ENCODE results near the gene DZIP1.
A peak's percentile ranks its signal among the peaks of the same experiment; 100 is the strongest.

Gene DZIP1

GRCh38 chr13:95564091-95564490 lies 80.4 kb downstream of the DZIP1 start:
- intact Hi-C loops (cut with DNase I): no loop called here
- DNase-seq: no peak

- no peak for DNase-seq
- intact Hi-C loops (cut with DNase I): no loop called here
Observed at GRCh38 chr13:95560387-95560786, 84.1 kb downstream of the DZIP1 start.

GRCh38 chr13:95559100-95559499 lies 85.4 kb downstream of the DZIP1 start:
- no peak for DNase-seq
- intact Hi-C loops (cut with DNase I): no loop called here

GRCh38 chr13:95557013-95557412 lies 87.5 kb downstream of the DZIP1 start:
- DNase-seq: no peak
- intact Hi-C loops (cut with DNase I): no loop called here

- intact Hi-C loops (cut with DNase I): no loop called here
- no peak for DNase-seq
Observed at GRCh38 chr13:95553581-95554385, 90.7 kb downstream of the DZIP1 start.

- peak in 17 of 42 donors; percentile 6 to 58 (median 34) for DNase-seq
- intact Hi-C loops (cut with DNase I): no loop called here
Observed at GRCh38 chr13:95552539-95553441, 91.7 kb downstream of the DZIP1 start, which contains the start of gene CLDN10. Gene CLDN10 (plus strand): TSS chr13:95552720. CDS start chr13:95552754, 34 bp downstream.

GRCh38 chr13:95552208-95552538 lies 92.3 kb downstream of the DZIP1 start:
- intact Hi-C loops (cut with DNase I): no loop called here
- DNase-seq: no peak

- DNase-seq: no peak
- intact Hi-C loops (cut with DNase I): loop anchor here (10.0 kb wide), 1 partner anchor 287 kb away; no protein-coding TSS in a partner anchor
Observed at GRCh38 chr13:95547531-95548167, 96.9 kb downstream of the DZIP1 start.

- intact Hi-C loops (cut with DNase I): loop anchor here (10.0 kb wide), 1 partner anchor 288 kb away; no protein-coding TSS in a partner anchor
- DNase-seq: no peak
Observed at GRCh38 chr13:95546919-95547318, 97.6 kb downstream of the DZIP1 start.

- DNase-seq: no peak
- intact Hi-C loops (cut with DNase I): loop anchor here (10.0 kb wide), 1 partner anchor 291 kb away; no protein-coding TSS in a partner anchor
Observed at GRCh38 chr13:95544293-95544692, 100.2 kb downstream of the DZIP1 start.

- DNase-seq: no peak
Observed at GRCh38 chr13:95541911-95542474, 102.5 kb downstream of the DZIP1 start.

GRCh38 chr13:95541308-95541707 lies 103.2 kb downstream of the DZIP1 start:
- no peak for DNase-seq
- intact Hi-C loops (cut with DNase I): loop anchor here (10.0 kb wide), 1 partner anchor 293 kb away; no protein-coding TSS in a partner anchor

More at GRCh38 chr13:95541911-95542474, 102.5 kb downstream of the DZIP1 start:
- intact Hi-C loops (cut with DNase I): loop anchor here (10.0 kb wide), 1 partner anchor 293 kb away; no protein-coding TSS in a partner anchor

- peak in 35 of 42 donors; percentile 30 to 77 (median 53) for DNase-seq
- intact Hi-C loops (cut with DNase I): loop anchor here (10.0 kb wide), 1 partner anchor 294 kb away; no protein-coding TSS in a partner anchor
Observed at GRCh38 chr13:95540888-95541287, 103.6 kb downstream of the DZIP1 start.

GRCh38 chr13:95536632-95537241 lies 107.8 kb downstream of the DZIP1 start:
- intact Hi-C loops (cut with DNase I): no loop called here
- no peak for DNase-seq

- intact Hi-C loops (cut with DNase I): no loop called here
- DNase-seq: no peak
Observed at GRCh38 chr13:95535243-95535642, 109.3 kb downstream of the DZIP1 start.

GRCh38 chr13:95533545-95534160 lies 110.9 kb downstream of the DZIP1 start:
- intact Hi-C loops (cut with DNase I): no loop called here
- no peak for DNase-seq

- intact Hi-C loops (cut with DNase I): no loop called here
- peak in 2 of 42 donors; percentile 21 to 61 for DNase-seq
Observed at GRCh38 chr13:95530178-95530577, 114.3 kb downstream of the DZIP1 start.

Data from head of caudate nucleus (tissue), 42 donors.